SK-N-SH (cell line): ENCODE results near the gene KIRREL1. TPM values are rescaled to one million over a fixed set of nuclear protein-coding genes. Genes with fewer than 3 reads are reported as not detected.

Experiments
- CTCF ChIA-PET: fragments of 300-600, 350-600 bp; formaldehyde crosslinking; extraction: SDS; loops from one replicate; lab custom pipeline; 2021; lab: Yijun Ruan, JAX
- POLR2A ChIA-PET: fragments of 350-600 bp; sonication (Branson Sonifier 250); formaldehyde crosslinking; extraction: SDS; loops from one replicate; lab custom pipeline; 2020; ENCODE audit warnings: antibody characterized with exemption, inconsistent platforms; lab: Yijun Ruan, JAX
- DNase-seq: peaks from one replicate; pipeline ENCODE4 v3.0.0; 2012
- H2AFZ ChIP-seq: fragments of 200-600 bp; sonication (generic); 2 replicates; pipeline ENCODE4 v1.8.1; 2016; ENCODE audit warnings: antibody characterized with exemption, mild to moderate bottlenecking, low read depth
- H3F3A ChIP-seq: fragments of 200-600 bp; sonication (generic); replicated peaks from 2 replicates; pipeline ENCODE3; 2016; ENCODE audit warnings: antibody characterized with exemption, mild to moderate bottlenecking; ENCODE audit not compliant: insufficient read depth
- H3K27ac ChIP-seq, 2 experiments: fragments of 200-500 bp in 1 of 2; fragments of 200-600 bp in 1 of 2; sonication (Bioruptor generic) in 1 of 2; sonication (generic), shearing (Covaris generic) in 1 of 2; 2 replicates each; pipeline versions ENCODE4 v1.5.1 to v1.6.1; 2014 to 2016; ENCODE audit warnings: low read depth in 2 of 2, inconsistent platforms in 1 of 2, low read length in 1 of 2, mild to moderate bottlenecking in 1 of 2, mixed read lengths in 1 of 2
- H3K27me3 ChIP-seq: fragments of 200-600 bp; sonication (generic), shearing (Covaris generic); 2 replicates; pipeline ENCODE4 v1.6.1; 2016; ENCODE audit warnings: mixed run types; ENCODE audit not compliant: insufficient read depth
- H3K36me3 ChIP-seq, 2 experiments: fragments of 200-500 bp in 1 of 2; fragments of 200-600 bp in 1 of 2; sonication (Bioruptor generic) in 1 of 2; sonication (generic) in 1 of 2; replicated peaks in 1 of 2; 2 replicates each; pipeline versions ENCODE3 to v1.5.1; 2014 to 2016; ENCODE audit warnings: low read length in 1 of 2, mild to moderate bottlenecking in 1 of 2; ENCODE audit not compliant: insufficient read depth in 2 of 2, control insufficient read depth in 1 of 2
- H3K4me1 ChIP-seq, 2 experiments: fragments of 200-500 bp in 1 of 2; fragments of 200-600 bp in 1 of 2; sonication (Bioruptor generic) in 1 of 2; sonication (generic), shearing (Covaris generic) in 1 of 2; 2 replicates each; pipeline versions ENCODE4 v1.5.1 to v1.6.1; 2014 to 2016; ENCODE audit warnings: low read depth in 1 of 2, low read length in 1 of 2, mixed run types in 1 of 2; ENCODE audit not compliant: insufficient read depth in 2 of 2, control insufficient read depth in 1 of 2
- H3K4me2 ChIP-seq: fragments of 200-600 bp; sonication (generic), shearing (Covaris generic); 2 replicates; pipeline ENCODE4 v1.6.1; 2017; ENCODE audit warnings: mixed run types
- H3K4me3 ChIP-seq, 2 experiments: fragments of 200-500 bp in 1 of 2; fragments of 200-600 bp in 1 of 2; sonication (Bioruptor generic) in 1 of 2; sonication (generic), shearing (Covaris generic) in 1 of 2; 2 replicates each; pipeline versions ENCODE4 v1.5.1 to v1.8.1; 2014 to 2016; ENCODE audit warnings: low read depth in 2 of 2, inconsistent platforms in 1 of 2, low read length in 1 of 2, mild to moderate bottlenecking in 1 of 2, mixed read lengths in 1 of 2, moderate library complexity in 1 of 2
- H3K79me2 ChIP-seq: fragments of 200-600 bp; sonication (generic); 2 replicates; pipeline ENCODE4 v1.8.1; 2017; ENCODE audit warnings: mild to moderate bottlenecking; ENCODE audit not compliant: insufficient read depth
- H3K9ac ChIP-seq: fragments of 200-600 bp; sonication (generic); 2 replicates; pipeline ENCODE4 v1.6.1; 2017; ENCODE audit warnings: mixed run types
- H3K9me2 ChIP-seq: fragments of 200-600 bp; sonication (generic); 2 replicates; pipeline ENCODE4 v1.6.1; 2017; ENCODE audit warnings: mixed run types
- H3K9me3 ChIP-seq: fragments of 200-600 bp; sonication (generic); 2 replicates; pipeline ENCODE4 v1.6.1; 2017; ENCODE audit warnings: mixed run types, mild to moderate bottlenecking, moderate library complexity
- H4K20me1 ChIP-seq: fragments of 200-600 bp; sonication (generic); 2 replicates; pipeline ENCODE4 v1.6.1; 2017; ENCODE audit warnings: mild to moderate bottlenecking, mixed run types; ENCODE audit not compliant: insufficient read depth
- EP300 ChIP-seq, 2 experiments: IDR thresholded peaks; 2 replicates each; pipeline versions ENCODE4 v1.4.0 to v1.6.1; 2012; ENCODE audit warnings: borderline replicate concordance in 1 of 2, low read depth in 1 of 2, low read length in 1 of 2
- EZH2phosphoT487 ChIP-seq: fragments of 200-600 bp; sonication (generic); IDR thresholded peaks from 2 replicates; pipeline ENCODE4 v1.6.1; 2017; ENCODE audit warnings: low read depth, mixed run types, mild to moderate bottlenecking, antibody characterized with exemption, moderate library complexity, borderline replicate concordance
- FOXJ3 ChIP-seq: sonication (generic); formaldehyde crosslinking; IDR thresholded peaks from 2 replicates; pipeline ENCODE4 v1.5.1; 2020; ENCODE audit warnings: mild to moderate bottlenecking, missing genetic modification reagents
- FOXM1 ChIP-seq: IDR thresholded peaks from 2 replicates; pipeline ENCODE4 v1.4.0; 2012; ENCODE audit warnings: low read depth, mild to moderate bottlenecking
- JUND ChIP-seq: IDR thresholded peaks from 2 replicates; pipeline ENCODE4 v1.4.0; 2012
- NFIC ChIP-seq: IDR thresholded peaks from 2 replicates; pipeline ENCODE4 v1.4.0; 2012; ENCODE audit warnings: borderline replicate concordance
- RXRA ChIP-seq: IDR thresholded peaks from 2 replicates; pipeline ENCODE4 v1.4.0; 2012; ENCODE audit warnings: low read depth, mild to moderate bottlenecking, borderline replicate concordance
- TEAD4 ChIP-seq: IDR thresholded peaks from 2 replicates; pipeline ENCODE4 v1.4.0; 2012; ENCODE audit warnings: mild to moderate bottlenecking, borderline replicate concordance; ENCODE audit not compliant: insufficient read depth
- polyA plus RNA-seq, 3 experiments: library from polyadenylated mRNA; depleted of rRNA; stranded (reverse); fragments of >200 nt; gene quantifications; 2 replicates each; pipeline ENCODE4 v1.2.3, GENCODE V29; 2012
- TF ChIP-seq, protein P1 (sequence below): IDR thresholded peaks from 2 replicates; pipeline ENCODE4 v1.4.0; 2012; ENCODE audit warnings: low read depth
- TF ChIP-seq, protein P2 (sequence below): IDR thresholded peaks from 2 replicates; pipeline ENCODE4 v1.6.1; 2012; ENCODE audit warnings: mild to moderate bottlenecking, low read depth, low read length, moderate library complexity
- TF ChIP-seq, protein P3 (sequence below): IDR thresholded peaks from 2 replicates; pipeline ENCODE4 v1.4.0; 2012; ENCODE audit warnings: low read depth, borderline replicate concordance
- TF ChIP-seq, protein P4 (sequence below): IDR thresholded peaks from 2 replicates; pipeline ENCODE4 v1.4.0; 2012; ENCODE audit warnings: low read depth, borderline replicate concordance

The KIRREL1 gene
- polyA plus RNA-seq, 1 of the 3 experiments (the other 2 are of a cell fraction), result 47.8 TPM

DNA sequence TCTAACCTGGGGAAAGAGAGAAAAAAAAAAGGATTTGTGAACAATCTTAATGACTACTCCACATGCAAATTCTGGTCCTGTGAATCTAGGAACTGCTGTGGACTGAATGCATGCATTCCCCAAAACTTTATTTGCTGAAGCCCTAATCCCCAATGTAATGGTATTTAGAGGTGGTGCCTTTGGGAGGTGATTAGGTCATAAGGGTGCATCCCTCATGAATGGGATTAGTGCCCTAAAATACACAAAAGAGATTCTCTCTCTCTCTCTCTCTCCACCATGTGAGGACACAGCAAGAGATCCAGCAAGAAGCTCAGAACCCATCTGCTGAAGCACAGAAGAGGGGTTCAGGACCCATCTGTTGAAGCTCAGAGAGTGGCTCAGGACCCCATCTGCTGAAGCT, 26.2 kb upstream of the KIRREL1 start:
- H3K79me2 ChIP-seq, result no peaks in the 10 kb centered on the region
- H3K9me3 ChIP-seq, result no peaks in the 10 kb centered on the region
- H3K9me2 ChIP-seq, result no peaks in the 10 kb centered on the region
- H3K4me2 ChIP-seq, result no peak overlapping the region
- peaks cover 23% of the 10 kb centered on the region for H3F3A ChIP-seq
- no peak overlapping the region for H3K4me3 ChIP-seq
- H3K36me3 ChIP-seq, result no peaks in the 10 kb centered on the region
- no peaks in the 10 kb centered on the region for H4K20me1 ChIP-seq
- TF ChIP-seq, protein P1, sequence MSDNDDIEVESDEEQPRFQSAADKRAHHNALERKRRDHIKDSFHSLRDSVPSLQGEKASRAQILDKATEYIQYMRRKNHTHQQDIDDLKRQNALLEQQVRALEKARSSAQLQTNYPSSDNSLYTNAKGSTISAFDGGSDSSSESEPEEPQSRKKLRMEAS, result no peak
- TF ChIP-seq RXRA, result no peak
- TF ChIP-seq, protein P2, sequence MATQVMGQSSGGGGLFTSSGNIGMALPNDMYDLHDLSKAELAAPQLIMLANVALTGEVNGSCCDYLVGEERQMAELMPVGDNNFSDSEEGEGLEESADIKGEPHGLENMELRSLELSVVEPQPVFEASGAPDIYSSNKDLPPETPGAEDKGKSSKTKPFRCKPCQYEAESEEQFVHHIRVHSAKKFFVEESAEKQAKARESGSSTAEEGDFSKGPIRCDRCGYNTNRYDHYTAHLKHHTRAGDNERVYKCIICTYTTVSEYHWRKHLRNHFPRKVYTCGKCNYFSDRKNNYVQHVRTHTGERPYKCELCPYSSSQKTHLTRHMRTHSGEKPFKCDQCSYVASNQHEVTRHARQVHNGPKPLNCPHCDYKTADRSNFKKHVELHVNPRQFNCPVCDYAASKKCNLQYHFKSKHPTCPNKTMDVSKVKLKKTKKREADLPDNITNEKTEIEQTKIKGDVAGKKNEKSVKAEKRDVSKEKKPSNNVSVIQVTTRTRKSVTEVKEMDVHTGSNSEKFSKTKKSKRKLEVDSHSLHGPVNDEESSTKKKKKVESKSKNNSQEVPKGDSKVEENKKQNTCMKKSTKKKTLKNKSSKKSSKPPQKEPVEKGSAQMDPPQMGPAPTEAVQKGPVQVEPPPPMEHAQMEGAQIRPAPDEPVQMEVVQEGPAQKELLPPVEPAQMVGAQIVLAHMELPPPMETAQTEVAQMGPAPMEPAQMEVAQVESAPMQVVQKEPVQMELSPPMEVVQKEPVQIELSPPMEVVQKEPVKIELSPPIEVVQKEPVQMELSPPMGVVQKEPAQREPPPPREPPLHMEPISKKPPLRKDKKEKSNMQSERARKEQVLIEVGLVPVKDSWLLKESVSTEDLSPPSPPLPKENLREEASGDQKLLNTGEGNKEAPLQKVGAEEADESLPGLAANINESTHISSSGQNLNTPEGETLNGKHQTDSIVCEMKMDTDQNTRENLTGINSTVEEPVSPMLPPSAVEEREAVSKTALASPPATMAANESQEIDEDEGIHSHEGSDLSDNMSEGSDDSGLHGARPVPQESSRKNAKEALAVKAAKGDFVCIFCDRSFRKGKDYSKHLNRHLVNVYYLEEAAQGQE, result no peak
- TF ChIP-seq TEAD4, result no peak
- TF ChIP-seq, protein P3, sequence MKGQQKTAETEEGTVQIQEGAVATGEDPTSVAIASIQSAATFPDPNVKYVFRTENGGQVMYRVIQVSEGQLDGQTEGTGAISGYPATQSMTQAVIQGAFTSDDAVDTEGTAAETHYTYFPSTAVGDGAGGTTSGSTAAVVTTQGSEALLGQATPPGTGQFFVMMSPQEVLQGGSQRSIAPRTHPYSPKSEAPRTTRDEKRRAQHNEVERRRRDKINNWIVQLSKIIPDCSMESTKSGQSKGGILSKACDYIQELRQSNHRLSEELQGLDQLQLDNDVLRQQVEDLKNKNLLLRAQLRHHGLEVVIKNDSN, result no peak
- no peak for TF ChIP-seq FOXJ3 (CRISPR knock-in tag)
- TF ChIP-seq EP300 (IDR thresholded peaks at IDR 0.05; ENCODE audit: borderline replicate concordance in 1 of 2, low read depth in 1 of 2, low read length in 1 of 2), result no peak
- no peak for TF ChIP-seq JUND
- no peak for TF ChIP-seq FOXM1
- no peak for TF ChIP-seq NFIC
- TF ChIP-seq EZH2phosphoT487, result no peak
- TF ChIP-seq, protein P4, sequence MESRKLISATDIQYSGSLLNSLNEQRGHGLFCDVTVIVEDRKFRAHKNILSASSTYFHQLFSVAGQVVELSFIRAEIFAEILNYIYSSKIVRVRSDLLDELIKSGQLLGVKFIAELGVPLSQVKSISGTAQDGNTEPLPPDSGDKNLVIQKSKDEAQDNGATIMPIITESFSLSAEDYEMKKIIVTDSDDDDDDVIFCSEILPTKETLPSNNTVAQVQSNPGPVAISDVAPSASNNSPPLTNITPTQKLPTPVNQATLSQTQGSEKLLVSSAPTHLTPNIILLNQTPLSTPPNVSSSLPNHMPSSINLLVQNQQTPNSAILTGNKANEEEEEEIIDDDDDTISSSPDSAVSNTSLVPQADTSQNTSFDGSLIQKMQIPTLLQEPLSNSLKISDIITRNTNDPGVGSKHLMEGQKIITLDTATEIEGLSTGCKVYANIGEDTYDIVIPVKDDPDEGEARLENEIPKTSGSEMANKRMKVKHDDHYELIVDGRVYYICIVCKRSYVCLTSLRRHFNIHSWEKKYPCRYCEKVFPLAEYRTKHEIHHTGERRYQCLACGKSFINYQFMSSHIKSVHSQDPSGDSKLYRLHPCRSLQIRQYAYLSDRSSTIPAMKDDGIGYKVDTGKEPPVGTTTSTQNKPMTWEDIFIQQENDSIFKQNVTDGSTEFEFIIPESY, result no peak
- H3K27ac ChIP-seq, result no peak overlapping the region
- no peak overlapping the region for H2AFZ ChIP-seq
- CTCF ChIA-PET, result interaction anchor here (0.7 to 4.5 kb wide), 3 partner anchors 41 to 157 kb away, joined by 3 to 32 read pairs (median 3); no protein-coding TSS in a partner anchor
- H3K27me3 ChIP-seq, result no peaks in the 10 kb centered on the region
- DNase-seq, result no peak
- H3K9ac ChIP-seq, result no peak overlapping the region
- POLR2A ChIA-PET, result no interaction called here
- H3K4me1 ChIP-seq, result peaks cover 6 to 27% of the 10 kb centered on the region in 2 experiments; a peak in 3 of 4 replicates
